Measurements from ENCODE around the gene PNMA1. TPM values are rescaled to one million over a fixed set of nuclear protein-coding genes. Genes with fewer than 3 reads are reported as not detected.
"Not testable (repeated sequence)": the region's sequence is repeated elsewhere in the genome, so short reads cannot be mapped to it uniquely, and the experiment has no call there.

PNMA1 gene
- total RNA-seq, 1 experiment from 2014 or later = 43.3 TPM

DNA sequence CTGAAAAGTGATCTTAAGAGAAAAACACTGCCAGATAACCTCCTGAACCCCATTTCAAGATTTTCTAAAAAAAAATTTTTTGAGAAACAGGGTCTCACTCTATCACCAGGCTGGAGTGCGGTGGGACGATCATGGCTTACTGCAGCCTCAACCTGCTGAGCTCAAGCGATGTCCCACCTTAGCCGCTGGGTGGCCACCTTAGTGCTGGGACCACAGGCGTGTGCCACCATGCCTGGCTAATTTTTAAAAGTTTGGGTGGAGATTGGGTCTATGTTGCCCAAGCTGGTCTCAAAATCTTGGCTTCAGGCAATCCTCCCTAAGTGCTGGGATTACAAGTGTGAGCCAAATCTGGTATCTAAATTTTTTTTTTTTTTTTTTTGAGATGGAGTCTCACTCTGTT lies 3.4 kb downstream of the PNMA1 start:
- no TSS peak for BruUV-seq (replicated peaks)
- no peak for DNase-seq (ENCODE audit: unreplicated experiment)
- H3K36me3 Mint-ChIP-seq (ENCODE audit: insufficient read depth, unreplicated experiment) = peaks cover 39% of the 10 kb centered on the region
- ChIA-PET POLR2A (interaction anchor here (0.6 to 2.1 kb wide), 9 partner anchors 14 to 321 kb away, joined by 3 to 11 read pairs (median 4); partner anchors contain the start of genes COQ6, FAM161B, PTGR2 and ZNF410), CTCF (interaction anchor here (0.7 kb wide), 1 partner anchor 248 kb away, joined by 3 read pairs; no protein-coding TSS in a partner anchor)
- no peaks in the 10 kb centered on the region for H3K27me3 Mint-ChIP-seq (ENCODE audit: insufficient read depth, unreplicated experiment)
- intact Hi-C loops (cut with micrococcal nuclease) = loop anchor here (5.0 kb wide), 2 partner anchors 48 to 68 kb away; partner anchors contain the start of gene DNAL1
- TF ChIP-seq, protein P1, sequence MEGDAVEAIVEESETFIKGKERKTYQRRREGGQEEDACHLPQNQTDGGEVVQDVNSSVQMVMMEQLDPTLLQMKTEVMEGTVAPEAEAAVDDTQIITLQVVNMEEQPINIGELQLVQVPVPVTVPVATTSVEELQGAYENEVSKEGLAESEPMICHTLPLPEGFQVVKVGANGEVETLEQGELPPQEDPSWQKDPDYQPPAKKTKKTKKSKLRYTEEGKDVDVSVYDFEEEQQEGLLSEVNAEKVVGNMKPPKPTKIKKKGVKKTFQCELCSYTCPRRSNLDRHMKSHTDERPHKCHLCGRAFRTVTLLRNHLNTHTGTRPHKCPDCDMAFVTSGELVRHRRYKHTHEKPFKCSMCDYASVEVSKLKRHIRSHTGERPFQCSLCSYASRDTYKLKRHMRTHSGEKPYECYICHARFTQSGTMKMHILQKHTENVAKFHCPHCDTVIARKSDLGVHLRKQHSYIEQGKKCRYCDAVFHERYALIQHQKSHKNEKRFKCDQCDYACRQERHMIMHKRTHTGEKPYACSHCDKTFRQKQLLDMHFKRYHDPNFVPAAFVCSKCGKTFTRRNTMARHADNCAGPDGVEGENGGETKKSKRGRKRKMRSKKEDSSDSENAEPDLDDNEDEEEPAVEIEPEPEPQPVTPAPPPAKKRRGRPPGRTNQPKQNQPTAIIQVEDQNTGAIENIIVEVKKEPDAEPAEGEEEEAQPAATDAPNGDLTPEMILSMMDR (IDR thresholded peaks at IDR 0.05; ENCODE audit: unreplicated experiment) = no peak
- peaks cover 32% of the 10 kb centered on the region for H3K4me1 Mint-ChIP-seq (ENCODE audit: insufficient read depth, unreplicated experiment)
- H3K4me3 Mint-ChIP-seq (ENCODE audit: unreplicated experiment) = no peak overlapping the region
- no peak overlapping the region for H3K27ac Mint-ChIP-seq (ENCODE audit: low read depth, unreplicated experiment)
- H3K9me3 Mint-ChIP-seq (ENCODE audit: unreplicated experiment) = no peaks in the 10 kb centered on the region

DNA sequence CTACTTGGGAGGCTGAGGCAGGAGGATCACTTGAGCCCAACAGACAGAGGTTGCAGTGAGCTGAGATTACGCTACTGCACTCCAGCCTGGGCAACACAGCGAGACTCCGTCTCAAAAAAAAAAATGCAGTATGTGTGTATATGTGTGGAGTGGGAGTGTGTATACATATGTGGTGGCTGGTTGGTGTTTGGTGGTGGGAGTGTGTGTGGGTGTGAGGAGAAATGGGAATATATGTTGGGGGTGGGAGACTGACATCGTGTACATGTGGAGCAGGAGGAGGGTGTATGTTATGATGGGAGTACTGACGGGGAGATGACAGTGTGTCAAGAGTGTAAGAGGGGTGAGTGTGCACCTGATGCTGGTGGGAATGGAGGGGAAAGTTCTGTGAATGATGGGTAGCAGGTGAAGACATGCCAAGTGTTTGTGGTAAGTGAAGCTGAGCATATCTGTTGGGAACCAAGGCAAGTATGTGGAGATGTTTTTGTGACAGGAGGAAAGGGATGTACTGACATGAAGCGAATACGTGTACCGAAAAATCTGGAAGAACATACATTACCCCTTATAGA lies 4.2 kb downstream of the PNMA1 start:
- Mint-ChIP-seq H3K27ac (ENCODE audit: low read depth, unreplicated experiment) (no peak overlapping the region), H3K4me1 (ENCODE audit: insufficient read depth, unreplicated experiment) (peaks cover 30% of the 10 kb centered on the region), H3K36me3 (ENCODE audit: insufficient read depth, unreplicated experiment) (peaks cover 35% of the 10 kb centered on the region), H3K4me3 (ENCODE audit: unreplicated experiment) (no peak overlapping the region), H3K27me3 (ENCODE audit: insufficient read depth, unreplicated experiment) (no peaks in the 10 kb centered on the region), H3K9me3 (ENCODE audit: unreplicated experiment) (no peaks in the 10 kb centered on the region)
- BruUV-seq (replicated peaks) = no TSS peak
- TF ChIP-seq, protein P1 (IDR thresholded peaks at IDR 0.05; ENCODE audit: unreplicated experiment) = no peak
- CTCF ChIA-PET = interaction anchor here (0.6 kb wide), 2 partner anchors 159 to 235 kb away, joined by 3 read pairs; no protein-coding TSS in a partner anchor
- intact Hi-C loops (cut with micrococcal nuclease) = loop anchor here (5.0 kb wide), 2 partner anchors 48 to 68 kb away; partner anchors contain the start of gene DNAL1
- DNase-seq (ENCODE audit: unreplicated experiment) = no peak
- POLR2A ChIA-PET = interaction anchor here (0.5 to 2.0 kb wide), 6 partner anchors 9 to 322 kb away, joined by 3 to 11 read pairs (median 4); partner anchors contain the start of genes PTGR2 and ZNF410

DNA sequence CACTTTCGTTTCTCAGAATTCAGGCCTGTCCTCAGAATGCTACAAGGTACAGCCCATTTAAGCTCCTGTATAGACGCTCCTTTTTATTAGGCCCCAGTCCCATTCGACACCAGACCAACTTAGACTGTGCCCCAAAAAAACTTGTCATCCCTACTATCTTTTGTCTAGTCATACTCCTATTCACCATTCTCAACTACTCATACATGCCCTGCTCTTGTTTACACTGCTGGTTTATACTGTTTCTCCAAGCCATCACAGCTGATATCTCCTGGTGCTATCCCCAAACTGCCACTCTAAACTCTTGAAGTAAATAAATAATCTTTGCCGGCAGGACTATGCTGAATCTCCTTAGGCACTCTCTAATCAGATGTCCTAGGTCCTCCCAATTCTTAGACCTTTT lies 6.1 kb downstream of the PNMA1 start:
- CTCF ChIA-PET; BruUV-seq (replicated peaks); DNase-seq (ENCODE audit: unreplicated experiment); POLR2A ChIA-PET; intact Hi-C loops (cut with micrococcal nuclease); H3K4me3 Mint-ChIP-seq (ENCODE audit: unreplicated experiment); H3K9me3 Mint-ChIP-seq (ENCODE audit: unreplicated experiment); H3K27me3 Mint-ChIP-seq (ENCODE audit: insufficient read depth, unreplicated experiment); H3K27ac Mint-ChIP-seq (ENCODE audit: low read depth, unreplicated experiment): not testable (repeated sequence)
- H3K36me3 Mint-ChIP-seq (ENCODE audit: insufficient read depth, unreplicated experiment) = peaks cover 18% of the 10 kb centered on the region
- H3K4me1 Mint-ChIP-seq (ENCODE audit: insufficient read depth, unreplicated experiment) = peaks cover 33% of the 10 kb centered on the region

DNA sequence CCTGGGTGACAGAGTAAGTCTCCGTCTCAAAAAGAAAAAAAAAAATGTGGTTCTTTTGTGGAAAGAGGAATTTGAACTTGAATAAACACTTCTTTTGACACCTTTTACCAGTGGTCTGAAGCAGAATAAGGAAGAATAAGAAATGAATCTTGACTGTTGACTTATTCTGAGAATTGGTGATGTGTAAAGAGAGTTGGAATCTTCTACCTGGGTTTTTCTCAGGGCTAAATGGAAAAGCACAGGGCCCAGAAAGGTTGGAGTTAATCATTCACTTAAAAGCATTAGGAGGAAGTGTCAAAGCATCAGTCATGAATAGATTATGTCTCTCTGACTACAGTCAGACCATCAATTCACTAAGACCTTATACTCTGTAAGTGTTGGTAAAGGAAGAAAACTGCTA lies 13.9 kb downstream of the PNMA1 start:
- no peak for DNase-seq (ENCODE audit: unreplicated experiment)
- intact Hi-C loops (cut with micrococcal nuclease) = no loop called here
- CTCF ChIA-PET = no interaction called here

More for the DNA sequence above, 13.9 kb downstream of the PNMA1 start:
- Mint-ChIP-seq H3K9me3 (ENCODE audit: unreplicated experiment) (no peaks in the 10 kb centered on the region), H3K4me3 (ENCODE audit: unreplicated experiment) (no peak overlapping the region), H3K27ac (ENCODE audit: low read depth, unreplicated experiment) (no peak overlapping the region), H3K36me3 (ENCODE audit: insufficient read depth, unreplicated experiment) (peaks cover 26% of the 10 kb centered on the region), H3K27me3 (ENCODE audit: insufficient read depth, unreplicated experiment) (no peaks in the 10 kb centered on the region), H3K4me1 (ENCODE audit: insufficient read depth, unreplicated experiment) (peaks cover 21% of the 10 kb centered on the region)
- BruUV-seq (replicated peaks) = no TSS peak
- POLR2A ChIA-PET = no interaction called here
- TF ChIP-seq, protein P1 (IDR thresholded peaks at IDR 0.05; ENCODE audit: unreplicated experiment) = no peak
